HEK293T (cell line): ENCODE results near the gene PLAC8.
"Not testable (repeated sequence)": the region's sequence is repeated elsewhere in the genome, so short reads cannot be mapped to it uniquely, and the experiment has no call there.

Experiments used
- CTCF ChIA-PET: fragments of 350-600 bp; formaldehyde crosslinking; extraction: SDS; loops from one replicate; lab custom pipeline; 2021; ENCODE audit warnings: antibody characterized with exemption, inconsistent platforms; lab: Yijun Ruan, JAX
- POLR2A ChIA-PET: fragments of 350-600 bp; formaldehyde crosslinking; extraction: SDS; loops from one replicate; lab custom pipeline; 2020; ENCODE audit warnings: antibody characterized with exemption, inconsistent platforms; lab: Yijun Ruan, JAX
- DNase-seq: peaks from one replicate; pipeline ENCODE4 v3.0.0; 2012; ENCODE audit warnings: mixed read lengths; ENCODE audit errors: extremely low spot score
- ARNT ChIP-seq: fragments of 450-650 bp; IDR thresholded peaks from 2 replicates; pipeline ENCODE4 v1.6.1; 2017; ENCODE audit warnings: mild to moderate bottlenecking
- BHLHE40 ChIP-seq: fragments of 450-650 bp; IDR thresholded peaks from 2 replicates; pipeline ENCODE4 v1.6.1; 2016; ENCODE audit warnings: mild to moderate bottlenecking, moderate library complexity, borderline replicate concordance
- CTBP1 ChIP-seq: fragments of 450-650 bp; IDR thresholded peaks from 2 replicates; pipeline ENCODE4 v1.6.1; 2016; ENCODE audit warnings: borderline replicate concordance
- ELF4 ChIP-seq: fragments of 450-650 bp; IDR thresholded peaks from 2 replicates; pipeline ENCODE4 v1.6.1; 2017; ENCODE audit warnings: antibody characterized with exemption
- FOXA1 ChIP-seq: fragments of 450-650 bp; IDR thresholded peaks from 2 replicates; pipeline ENCODE4 v1.6.1; 2016; ENCODE audit warnings: mild to moderate bottlenecking
- FOXK2 ChIP-seq: fragments of 450-650 bp; IDR thresholded peaks from 2 replicates; pipeline ENCODE4 v1.6.1; 2016; ENCODE audit warnings: mild to moderate bottlenecking
- FOXM1 ChIP-seq: fragments of 450-650 bp; IDR thresholded peaks from 2 replicates; pipeline ENCODE4 v1.6.1; 2017; ENCODE audit warnings: mild to moderate bottlenecking, borderline replicate concordance
- HDGF ChIP-seq: fragments of 450-650 bp; IDR thresholded peaks from 2 replicates; pipeline ENCODE4 v1.6.1; 2017; ENCODE audit warnings: antibody characterized with exemption, borderline replicate concordance
- L3MBTL2 ChIP-seq: fragments of 450-650 bp; conservative IDR thresholded peaks from 2 replicates; pipeline ENCODE4 v1.6.1; 2016; ENCODE audit warnings: mild to moderate bottlenecking
- LEF1 ChIP-seq: fragments of 450-650 bp; IDR thresholded peaks from 2 replicates; pipeline ENCODE4 v1.6.1; 2017; ENCODE audit warnings: mild to moderate bottlenecking, borderline replicate concordance
- NFRKB ChIP-seq: fragments of 450-650 bp; IDR thresholded peaks from 2 replicates; pipeline ENCODE4 v1.6.1; 2016; ENCODE audit warnings: mild to moderate bottlenecking, moderate library complexity
- PKNOX1 ChIP-seq: fragments of 450-650 bp; IDR thresholded peaks from 2 replicates; pipeline ENCODE4 v1.6.1; 2016
- SP1 ChIP-seq: fragments of 450-650 bp; IDR thresholded peaks from 2 replicates; pipeline ENCODE4 v1.6.1; 2017
- SUZ12 ChIP-seq: fragments of 450-650 bp; IDR thresholded peaks from 2 replicates; pipeline ENCODE4 v1.6.1; 2016; ENCODE audit warnings: mild to moderate bottlenecking
- TARDBP ChIP-seq: fragments of 450-650 bp; IDR thresholded peaks from 2 replicates; pipeline ENCODE4 v1.6.1; 2016
- ZNF384 ChIP-seq: fragments of 450-650 bp; IDR thresholded peaks from 2 replicates; pipeline ENCODE4 v1.6.1; 2016

Gene PLAC8

GRCh38 chr4:83149865-83150652 is 35.5 kb upstream of the PLAC8 start:
- DNase-seq, result no peak
- TF ChIP-seq FOXM1 (no peak), NFRKB (no peak), SP1 (no peak), HDGF (no peak), SUZ12 (no peak), ARNT (no peak), FOXK2 (no peak), CTBP1 (no peak)
- POLR2A ChIA-PET, result no interaction called here
- CTCF ChIA-PET, result no interaction called here

GRCh38 chr4:83146841-83147240 is 32.3 kb upstream of the PLAC8 start:
- TF ChIP-seq FOXM1 (no peak), LEF1 (no peak), PKNOX1 (no peak), ZNF384 (no peak), BHLHE40 (no peak), FOXK2 (no peak), ELF4 (no peak), SP1 (no peak), TARDBP (no peak), ARNT (no peak), SUZ12 (no peak), NFRKB (no peak), L3MBTL2 (no peak), CTBP1 (no peak), HDGF (no peak), FOXA1 (no peak)
- no peak for DNase-seq
- CTCF ChIA-PET, result no interaction called here
- POLR2A ChIA-PET, result no interaction called here

- POLR2A ChIA-PET, DNase-seq: not testable (repeated sequence)
- CTCF ChIA-PET, result interaction anchor here (0.6 to 0.7 kb wide), 3 partner anchors 14 to 135 kb away, joined by 3 to 6 read pairs (median 5); partner anchors contain the start of gene LIN54
These were observed 31.2 kb upstream of the PLAC8 start for GRCh38 chr4:83145776-83146175.

- ChIA-PET POLR2A (no interaction called here), CTCF (no interaction called here)
- no peak for DNase-seq
- no peak for TF ChIP-seq HDGF
- no peak for TF ChIP-seq ARNT
- no peak for TF ChIP-seq FOXM1
- TF ChIP-seq SUZ12, result no peak
- no peak for TF ChIP-seq TARDBP
These were observed 25.1 kb upstream of the PLAC8 start for GRCh38 chr4:83139514-83140156.

- ChIA-PET CTCF (no interaction called here), POLR2A (no interaction called here)
- TF ChIP-seq CTBP1 (no peak), FOXA1 (no peak), SUZ12 (no peak), LEF1 (no peak), ZNF384 (no peak), PKNOX1 (no peak), FOXK2 (no peak), ELF4 (no peak), BHLHE40 (no peak), ARNT (no peak), HDGF (no peak), NFRKB (no peak), L3MBTL2 (no peak), FOXM1 (no peak), TARDBP (no peak), SP1 (no peak)
- DNase-seq, result no peak
These were observed 24.4 kb upstream of the PLAC8 start for GRCh38 chr4:83138946-83139345.

GRCh38 chr4:83132065-83132464 is 17.5 kb upstream of the PLAC8 start:
- no peak for DNase-seq
- CTCF ChIA-PET, result no interaction called here
- TF ChIP-seq FOXA1 (no peak), PKNOX1 (no peak), BHLHE40 (no peak), ARNT (no peak), SP1 (no peak), HDGF (no peak), TARDBP (no peak), FOXK2 (no peak), NFRKB (no peak)
- POLR2A ChIA-PET, result no interaction called here
